ENCODE data around the gene ACSM2B.
"Not testable (repeated sequence)": the region's sequence is repeated elsewhere in the genome, so short reads cannot be mapped to it uniquely, and the experiment has no call there.

GRCh38 chr16:20546278-20546853 is 29.8 kb downstream of the ACSM2B start:
- TF ChIP-seq CEBPB (IDR thresholded peaks at IDR 0.05; ENCODE audit: low read depth); SP1 (IDR thresholded peaks at IDR 0.05; ENCODE audit: low read depth); POLR2AphosphoS5 (IDR thresholded peaks at IDR 0.05; ENCODE audit: low read depth, low read length); RAD21 (IDR thresholded peaks at IDR 0.05; ENCODE audit: low read depth); EZH2 (IDR thresholded peaks at IDR 0.05): not testable (repeated sequence)
